Measurements from ENCODE around the gene GNB5.

GNB5 gene

GRCh38 chr15:52208306-52208946, 17.2 kb upstream of the GNB5 start:
- in situ Hi-C loops (cut with HindIII; ENCODE audit: low sequenced_read_pairs), result no loop called here

- in situ Hi-C loops (cut with HindIII; ENCODE audit: low sequenced_read_pairs), result no loop called here
Observed at GRCh38 chr15:52207191-52207590, 16.0 kb upstream of the GNB5 start.

DNA sequence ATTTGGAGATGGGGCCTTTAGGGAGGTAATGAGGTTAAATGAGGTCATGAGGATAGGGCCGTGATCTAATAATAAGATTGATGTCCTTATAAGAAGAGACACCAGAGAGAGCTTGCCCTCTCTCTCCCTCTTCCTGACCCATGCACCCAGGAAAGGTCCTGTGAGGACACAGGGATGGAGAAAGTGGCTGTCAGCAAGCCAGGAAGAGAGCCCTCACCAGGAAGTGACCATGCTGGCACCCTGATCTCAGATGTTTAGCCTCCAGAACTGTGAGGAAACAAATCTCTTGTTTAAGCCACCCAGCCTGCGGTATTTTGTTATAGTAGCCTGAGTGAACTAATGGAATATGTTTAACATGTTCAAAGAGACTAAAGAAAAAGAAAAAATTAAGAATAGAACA, 15.3 kb upstream of the GNB5 start:
- in situ Hi-C loops (cut with HindIII; ENCODE audit: low sequenced_read_pairs), result no loop called here

- in situ Hi-C loops (cut with HindIII; ENCODE audit: low sequenced_read_pairs), result no loop called here
Observed at GRCh38 chr15:52204657-52205056, 13.5 kb upstream of the GNB5 start.

DNA sequence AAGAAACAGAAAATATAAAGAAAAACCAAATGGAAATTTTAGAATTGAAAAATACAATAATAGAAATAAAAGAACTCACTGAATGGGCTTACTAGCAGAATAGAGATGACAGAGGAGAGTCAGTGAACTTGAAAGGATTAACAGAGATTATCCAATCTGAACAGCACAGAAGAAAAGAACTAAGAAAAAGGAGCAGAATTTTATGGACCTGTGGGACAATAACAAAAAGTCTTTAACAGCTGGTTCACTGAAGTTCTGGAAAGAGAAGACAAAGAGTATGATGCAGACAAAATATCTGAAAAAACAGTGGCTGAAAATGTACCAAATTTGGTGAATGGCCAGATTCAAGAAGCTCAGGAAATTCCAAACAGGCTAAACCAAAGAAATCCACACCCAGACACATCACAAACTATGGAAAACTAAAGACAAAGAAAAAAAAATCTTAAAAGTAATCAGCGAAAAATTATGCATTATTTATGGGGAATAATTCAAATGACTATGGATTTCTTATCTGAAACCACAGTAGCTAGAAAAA, 9.7 kb upstream of the GNB5 start:
- in situ Hi-C loops (cut with HindIII; ENCODE audit: low sequenced_read_pairs), result no loop called here

DNA sequence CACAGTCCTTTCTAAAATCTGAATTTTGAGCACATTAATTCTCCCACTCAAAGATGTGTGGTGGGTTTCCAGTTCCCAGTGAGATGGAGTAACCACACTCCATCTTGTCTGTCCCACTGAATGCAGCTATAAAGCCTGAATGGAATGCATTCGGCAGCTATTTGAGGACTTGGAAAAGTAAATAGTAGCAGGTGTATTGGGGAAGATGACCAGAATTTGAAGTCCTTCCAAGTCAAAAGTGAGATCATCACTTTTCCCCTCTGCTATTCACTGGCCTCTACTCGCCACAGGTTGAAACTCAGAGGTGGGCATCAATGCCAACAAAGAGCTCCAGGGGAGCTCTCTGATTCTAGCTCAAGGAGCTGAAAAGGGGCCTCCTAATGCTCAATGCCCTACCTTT, 8.1 kb upstream of the GNB5 start:
- in situ Hi-C loops (cut with HindIII; ENCODE audit: low sequenced_read_pairs), result no loop called here

- in situ Hi-C loops (cut with HindIII; ENCODE audit: low sequenced_read_pairs), result no loop called here
Observed at GRCh38 chr15:52196891-52197290, 5.7 kb upstream of the GNB5 start.

- in situ Hi-C loops (cut with HindIII; ENCODE audit: low sequenced_read_pairs), result no loop called here
Observed at GRCh38 chr15:52193791-52194190, 2.6 kb upstream of the GNB5 start.

DNA sequence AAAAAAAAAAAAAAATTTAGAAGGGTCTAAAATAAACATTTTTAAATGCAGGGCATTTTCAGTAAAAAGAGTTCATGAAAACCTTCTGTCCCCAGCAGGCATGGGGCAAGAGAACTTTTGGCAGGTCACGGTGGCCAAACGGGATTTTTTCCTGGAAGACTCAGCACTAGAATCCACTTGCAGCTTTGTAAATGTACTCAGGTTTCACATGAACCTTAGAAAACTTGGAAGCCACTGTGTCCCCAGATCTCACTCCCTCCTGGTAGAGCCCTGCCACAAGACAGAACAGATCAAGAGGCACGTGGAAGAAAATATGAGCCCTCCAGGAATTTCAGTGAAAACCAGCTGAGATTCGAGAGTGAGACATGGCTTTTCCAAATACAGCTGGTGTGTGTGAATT, 2.1 kb upstream of the GNB5 start:
- in situ Hi-C loops (cut with HindIII; ENCODE audit: low sequenced_read_pairs), result no loop called here

GRCh38 chr15:52186651-52187486, 4.3 kb downstream of the GNB5 start:
- in situ Hi-C loops (cut with HindIII; ENCODE audit: low sequenced_read_pairs), result no loop called here

DNA sequence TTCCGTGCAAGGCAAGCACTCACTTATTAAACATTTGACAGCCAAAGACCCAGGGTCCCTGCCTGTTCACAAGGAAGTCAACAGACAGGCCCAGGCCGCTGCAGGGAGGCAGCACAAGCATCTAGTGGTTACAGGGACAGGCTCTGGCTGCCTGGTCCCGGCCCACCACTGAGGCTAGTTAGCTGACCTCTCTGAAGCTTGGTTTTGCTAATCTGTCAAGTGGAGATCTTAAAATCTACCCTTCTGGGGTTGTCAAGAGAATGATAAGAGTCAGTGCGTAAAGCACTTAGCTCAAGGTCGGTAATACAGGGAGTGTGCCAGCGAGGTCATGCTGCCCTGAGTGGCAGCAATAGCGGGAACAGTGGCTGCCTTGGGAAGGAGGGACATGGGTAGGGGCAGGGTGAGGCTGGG, 6.0 kb downstream of the GNB5 start:
- in situ Hi-C loops (cut with HindIII; ENCODE audit: low sequenced_read_pairs), result no loop called here

DNA sequence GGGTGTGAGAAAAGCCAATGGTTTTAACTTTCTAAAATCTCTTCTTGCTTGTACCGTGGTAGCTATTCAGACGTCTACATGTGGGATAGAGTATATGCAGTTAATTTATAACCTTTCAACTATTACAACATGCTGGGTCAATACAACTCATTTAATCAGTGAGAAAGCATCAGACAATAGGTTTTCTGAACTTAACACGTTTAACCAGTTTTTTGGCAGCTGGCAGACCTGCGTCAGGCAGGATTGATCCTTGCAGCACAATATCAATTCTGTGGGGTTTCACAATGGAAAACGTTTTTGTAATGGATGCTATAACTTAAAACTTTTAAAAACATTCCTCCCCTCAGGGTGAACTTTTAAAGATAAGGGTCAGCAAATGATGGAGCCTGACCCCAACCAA, 6.5 kb downstream of the GNB5 start:
- in situ Hi-C loops (cut with HindIII; ENCODE audit: low sequenced_read_pairs), result no loop called here

DNA sequence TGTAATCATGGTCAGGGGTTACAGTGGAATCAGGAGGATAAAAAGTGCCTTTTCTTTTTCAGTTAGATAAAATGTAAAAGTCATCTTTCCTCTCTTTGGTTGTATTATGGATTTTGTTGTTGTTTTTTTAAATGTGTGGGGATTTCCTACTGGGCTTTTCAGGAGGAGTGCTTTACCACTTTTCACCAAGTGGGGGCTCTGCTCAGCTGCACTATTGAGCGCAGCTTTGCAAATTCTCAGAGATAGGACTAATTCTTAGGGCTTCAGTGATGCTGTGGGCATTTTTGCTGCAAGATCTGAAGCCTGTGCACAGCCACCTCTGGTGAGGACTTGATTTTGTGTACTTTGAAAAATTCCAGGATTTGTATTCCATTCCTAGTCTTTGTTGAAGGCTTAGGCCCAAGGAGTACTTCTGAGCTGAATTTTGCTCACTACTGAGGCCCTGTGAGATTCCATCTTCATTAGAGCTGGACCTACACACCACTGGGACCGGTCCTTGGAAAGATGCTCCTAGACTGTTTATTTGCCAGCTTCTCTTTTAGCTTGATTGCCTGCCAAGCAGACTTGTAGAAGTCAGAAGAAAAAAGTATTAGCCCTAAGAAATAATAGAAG, 7.5 kb downstream of the GNB5 start:
- in situ Hi-C loops (cut with HindIII; ENCODE audit: low sequenced_read_pairs), result no loop called here

GRCh38 chr15:52181938-52182780, 9.0 kb downstream of the GNB5 start:
- in situ Hi-C loops (cut with HindIII; ENCODE audit: low sequenced_read_pairs), result no loop called here

GRCh38 chr15:52180851-52181450, 10.2 kb downstream of the GNB5 start:
- in situ Hi-C loops (cut with HindIII; ENCODE audit: low sequenced_read_pairs), result no loop called here

DNA sequence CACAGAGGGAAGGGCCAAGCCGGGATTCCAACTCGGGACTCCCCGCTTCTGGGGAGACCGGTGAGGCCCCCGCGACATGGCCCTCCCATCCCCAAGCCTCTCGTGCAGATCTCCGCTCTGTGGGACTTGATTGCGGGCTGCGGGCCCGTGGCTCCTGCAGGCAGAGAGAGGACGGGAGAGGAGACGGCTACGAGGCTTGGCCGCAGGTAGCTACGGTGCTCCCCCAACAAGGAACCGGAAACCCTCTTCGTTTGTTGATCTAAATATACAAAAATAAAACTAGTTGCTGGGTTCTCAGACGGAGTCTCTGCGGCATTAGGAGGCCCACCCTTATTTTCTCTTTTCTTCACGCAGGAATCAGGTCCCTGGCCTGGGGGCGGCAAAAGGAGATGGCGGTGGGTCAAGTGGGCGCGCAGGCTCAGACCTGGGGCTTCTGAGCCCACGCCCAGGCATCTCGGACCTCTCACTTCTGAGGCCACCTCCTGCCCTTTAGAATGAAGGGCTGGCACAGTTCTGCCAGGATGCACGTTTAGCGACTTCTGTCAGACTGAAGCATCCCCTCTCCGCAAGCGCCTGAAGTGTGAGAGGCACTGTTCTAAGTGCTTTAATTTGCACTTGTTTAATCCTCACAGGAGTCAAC, 10.9 kb downstream of the GNB5 start:
- in situ Hi-C loops (cut with HindIII; ENCODE audit: low sequenced_read_pairs), result no loop called here

GRCh38 chr15:52179278-52180195, 11.7 kb downstream of the GNB5 start:
- in situ Hi-C loops (cut with HindIII; ENCODE audit: low sequenced_read_pairs), result no loop called here

DNA sequence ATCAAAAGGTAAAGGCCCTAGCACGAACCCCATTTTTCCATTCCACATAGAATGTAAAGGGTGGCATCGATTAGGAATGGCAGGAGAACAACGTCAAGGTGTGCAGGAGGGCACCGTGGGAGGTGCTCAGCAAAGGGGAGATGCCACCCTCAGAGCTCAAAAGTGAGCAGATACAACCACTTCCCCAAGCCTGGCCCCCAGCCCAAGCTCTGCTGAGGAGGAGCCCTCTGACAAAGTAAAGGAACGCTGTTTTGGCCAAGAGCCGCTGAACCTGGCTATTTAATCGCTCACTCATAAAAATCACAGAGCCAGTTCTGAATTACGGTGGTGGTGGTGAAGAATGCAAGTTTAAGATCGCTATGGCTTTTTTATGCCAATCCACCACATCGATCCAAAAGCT, 12.4 kb downstream of the GNB5 start:
- in situ Hi-C loops (cut with HindIII; ENCODE audit: low sequenced_read_pairs), result no loop called here

- in situ Hi-C loops (cut with HindIII; ENCODE audit: low sequenced_read_pairs), result no loop called here
Observed at GRCh38 chr15:52172869-52173268, 18.3 kb downstream of the GNB5 start.
